DND-41 (cell line): ENCODE results near the gene DOCK6.

Experiments used
- ATAC-seq: fragments of 200-7000 bp; cut with Tn5 transposase; 3 replicates; pipeline ENCODE4 v1.9.1; 2021; ENCODE audit warnings: low read depth; ENCODE audit not compliant: insufficient read depth
- DNase-seq: peaks from one replicate; pipeline ENCODE4 v3.0.0-alpha.2; 2020
- H2AFZ ChIP-seq: 2 replicates; pipeline ENCODE4 v1.6.0; 2012; ENCODE audit warnings: low read depth, low read length
- H3K27ac ChIP-seq: 2 replicates; pipeline ENCODE4 v1.5.1; 2012; ENCODE audit warnings: low read length, inconsistent platforms
- H3K27me3 ChIP-seq: fragments of 200-600 bp; sonication (generic); 2 replicates; pipeline ENCODE4 v1.6.0; 2012; ENCODE audit warnings: low read length, mild to moderate bottlenecking, inconsistent platforms; ENCODE audit not compliant: insufficient read depth, poor library complexity
- H3K36me3 ChIP-seq: 2 replicates; pipeline ENCODE4 v1.5.1; 2012; ENCODE audit warnings: low read length, inconsistent platforms; ENCODE audit not compliant: insufficient read depth
- H3K4me1 ChIP-seq: 2 replicates; pipeline ENCODE4 v1.5.1; 2012; ENCODE audit warnings: mild to moderate bottlenecking, low read length; ENCODE audit not compliant: insufficient read depth
- H3K4me2 ChIP-seq: 2 replicates; pipeline ENCODE4 v1.6.0; 2012; ENCODE audit warnings: mild to moderate bottlenecking, moderate library complexity, low read length, inconsistent platforms; ENCODE audit not compliant: insufficient read depth
- H3K4me3 ChIP-seq, 2 experiments: fragments of 200-600 bp in 1 of 2; shearing (Covaris generic) in 1 of 2; 2 replicates each; pipeline ENCODE4 v1.5.1; 2012 to 2016; ENCODE audit warnings: inconsistent platforms in 2 of 2, low read length in 2 of 2, mild to moderate bottlenecking in 2 of 2, low read depth in 1 of 2, moderate library complexity in 1 of 2
- H3K79me2 ChIP-seq: 2 replicates; pipeline ENCODE4 v1.6.0; 2012; ENCODE audit warnings: low read length, inconsistent platforms; ENCODE audit not compliant: insufficient read depth
- H3K9ac ChIP-seq: 2 replicates; pipeline ENCODE4 v1.6.0; 2012; ENCODE audit warnings: low read depth, mild to moderate bottlenecking, inconsistent platforms, low read length, moderate library complexity
- H3K9me3 ChIP-seq: 2 replicates; pipeline ENCODE4 v1.5.1; 2012; ENCODE audit warnings: low read length, moderate library complexity, mild to moderate bottlenecking, inconsistent platforms; ENCODE audit not compliant: insufficient read depth, severe bottlenecking
- H4K20me1 ChIP-seq: 2 replicates; pipeline ENCODE4 v1.6.0; 2012; ENCODE audit warnings: low read length; ENCODE audit not compliant: insufficient read depth
- EZH2 ChIP-seq: IDR thresholded peaks from 3 replicates; pipeline ENCODE4 v1.6.1; 2012; ENCODE audit warnings: borderline replicate concordance, low read depth, mild to moderate bottlenecking, moderate library complexity, low read length, inconsistent platforms; ENCODE audit not compliant: severe bottlenecking
- TF ChIP-seq, protein P1 (sequence below): IDR thresholded peaks from 2 replicates; pipeline ENCODE4 v1.5.1; 2012; ENCODE audit warnings: borderline replicate concordance, low read length, moderate library complexity, mild to moderate bottlenecking; ENCODE audit not compliant: poor library complexity, severe bottlenecking; ENCODE audit errors: extremely low read depth

Gene DOCK6

DNA sequence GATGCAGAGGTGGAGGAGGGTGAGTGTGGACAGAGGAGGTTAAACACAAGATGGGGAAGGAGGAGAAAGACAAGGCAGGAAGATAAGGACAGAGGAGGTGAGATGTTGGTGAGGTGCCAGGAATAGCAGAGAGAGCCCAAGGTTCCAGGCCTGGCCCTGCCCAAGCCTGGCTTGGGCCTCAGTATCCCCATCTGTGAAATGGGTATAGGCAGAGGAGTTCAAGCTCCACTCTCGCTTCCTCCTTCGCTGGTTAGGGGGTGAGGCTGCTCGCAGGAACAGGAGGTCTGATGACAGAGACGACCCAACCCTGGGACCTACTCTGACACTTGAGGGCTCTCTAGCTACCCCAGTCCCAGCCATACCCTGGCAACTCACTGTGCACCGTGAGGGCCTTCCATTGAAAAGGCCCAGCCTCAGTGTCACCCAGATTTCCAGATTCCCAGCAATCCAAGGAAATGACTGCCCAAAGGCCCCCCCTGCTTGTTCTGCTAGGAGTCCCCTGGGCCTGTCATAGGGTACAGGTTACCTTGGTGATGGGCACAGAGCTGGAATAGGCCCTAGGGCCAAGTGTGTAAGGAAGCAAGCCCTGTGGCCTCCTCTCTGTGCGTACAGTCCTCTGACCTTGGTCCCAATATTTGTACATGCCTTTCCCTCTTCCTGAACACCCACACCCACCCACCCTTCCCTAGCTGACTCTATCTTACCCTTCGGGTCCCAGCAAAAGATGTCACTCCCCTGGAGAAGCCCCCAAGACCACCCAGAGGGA, 31.5 kb downstream of the DOCK6 start:
- no peak overlapping the region for H3K9ac ChIP-seq
- no peaks in the 10 kb centered on the region for H4K20me1 ChIP-seq
- H2AFZ ChIP-seq: no peak overlapping the region
- H3K4me2 ChIP-seq: no peak overlapping the region
- H3K36me3 ChIP-seq: no peaks in the 10 kb centered on the region
- H3K4me1 ChIP-seq: no peaks in the 10 kb centered on the region
- H3K27me3 ChIP-seq: no peaks in the 10 kb centered on the region
- no peaks in the 10 kb centered on the region for H3K9me3 ChIP-seq
- no peak overlapping the region for H3K27ac ChIP-seq
- H3K4me3 ChIP-seq: no peak overlapping the region
- no peak for DNase-seq
- no peaks in the 10 kb centered on the region for H3K79me2 ChIP-seq
- TF ChIP-seq, protein P1, sequence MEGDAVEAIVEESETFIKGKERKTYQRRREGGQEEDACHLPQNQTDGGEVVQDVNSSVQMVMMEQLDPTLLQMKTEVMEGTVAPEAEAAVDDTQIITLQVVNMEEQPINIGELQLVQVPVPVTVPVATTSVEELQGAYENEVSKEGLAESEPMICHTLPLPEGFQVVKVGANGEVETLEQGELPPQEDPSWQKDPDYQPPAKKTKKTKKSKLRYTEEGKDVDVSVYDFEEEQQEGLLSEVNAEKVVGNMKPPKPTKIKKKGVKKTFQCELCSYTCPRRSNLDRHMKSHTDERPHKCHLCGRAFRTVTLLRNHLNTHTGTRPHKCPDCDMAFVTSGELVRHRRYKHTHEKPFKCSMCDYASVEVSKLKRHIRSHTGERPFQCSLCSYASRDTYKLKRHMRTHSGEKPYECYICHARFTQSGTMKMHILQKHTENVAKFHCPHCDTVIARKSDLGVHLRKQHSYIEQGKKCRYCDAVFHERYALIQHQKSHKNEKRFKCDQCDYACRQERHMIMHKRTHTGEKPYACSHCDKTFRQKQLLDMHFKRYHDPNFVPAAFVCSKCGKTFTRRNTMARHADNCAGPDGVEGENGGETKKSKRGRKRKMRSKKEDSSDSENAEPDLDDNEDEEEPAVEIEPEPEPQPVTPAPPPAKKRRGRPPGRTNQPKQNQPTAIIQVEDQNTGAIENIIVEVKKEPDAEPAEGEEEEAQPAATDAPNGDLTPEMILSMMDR: no peak
- no peak for TF ChIP-seq EZH2
- ATAC-seq: no peak

DNA sequence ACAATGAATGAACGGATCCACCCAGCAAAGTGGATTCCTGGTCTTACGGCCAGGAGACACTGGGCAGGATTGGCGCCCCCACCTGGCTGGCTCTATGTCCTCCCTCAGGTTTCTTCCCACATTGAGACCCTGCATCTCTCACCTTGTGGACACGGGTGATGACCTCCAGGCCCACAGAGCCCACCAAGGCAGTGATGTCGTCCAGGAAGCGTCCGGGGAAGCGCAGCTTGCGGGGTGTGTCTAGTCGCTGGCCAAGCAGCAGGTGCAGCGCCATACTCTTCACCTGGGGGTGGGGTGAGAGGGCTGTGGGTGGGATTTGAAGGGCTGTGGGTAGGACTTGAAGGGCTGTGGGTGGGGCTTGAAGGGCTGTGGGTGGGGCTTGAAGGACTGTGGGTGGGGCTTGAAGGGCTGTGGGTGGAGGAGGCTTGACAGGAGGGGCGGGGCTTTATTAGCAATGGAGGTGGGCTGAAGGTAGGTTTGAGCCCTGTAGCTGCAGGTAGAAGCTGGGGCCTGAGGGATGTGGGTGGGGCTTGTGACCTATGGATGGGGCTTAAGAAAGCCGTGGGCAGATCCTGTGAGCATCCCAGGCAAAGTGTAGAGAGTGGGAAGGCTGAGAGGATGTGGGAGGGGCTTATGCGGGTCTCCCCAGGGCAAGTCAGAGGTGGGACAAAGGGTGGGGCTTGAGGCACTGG, 35.0 kb downstream of the DOCK6 start:
- Histone ChIP-seq H3K79me2 (no peaks in the 10 kb centered on the region), H3K9me3 (no peaks in the 10 kb centered on the region), H4K20me1 (no peaks in the 10 kb centered on the region), H3K36me3 (no peaks in the 10 kb centered on the region), H3K4me3 (no peak overlapping the region), H3K27ac (no peak overlapping the region), H2AFZ (no peak overlapping the region), H3K4me2 (no peak overlapping the region), H3K4me1 (no peaks in the 10 kb centered on the region), H3K9ac (no peak overlapping the region), H3K27me3 (no peaks in the 10 kb centered on the region)
- no peak for TF ChIP-seq EZH2
- TF ChIP-seq, protein P1: peak; percentile 57
- peak; percentile 40; the same call in 2 of the 3 replicates for ATAC-seq
- DNase-seq: peak; percentile 31

DNA sequence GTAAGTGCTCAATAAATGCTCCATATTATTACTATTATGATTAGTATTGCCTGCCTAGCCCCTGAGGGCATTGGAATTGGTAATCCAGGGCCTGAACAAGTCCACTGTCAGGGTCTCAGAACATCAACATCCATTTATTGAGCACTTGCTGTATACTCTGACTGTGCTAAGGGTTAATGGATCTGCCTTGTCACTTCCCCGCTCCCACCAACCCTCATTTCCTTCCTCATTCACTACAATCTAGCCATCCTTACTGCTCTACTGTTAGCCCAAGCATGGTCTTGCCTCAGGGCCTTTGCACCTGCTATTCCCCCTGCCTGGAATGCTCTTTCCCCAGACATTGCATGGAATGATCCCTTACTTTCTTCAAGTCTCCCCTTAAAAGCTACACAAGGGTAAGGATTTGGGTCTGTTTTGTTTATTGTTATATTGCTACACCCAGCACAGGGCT, 35.6 kb downstream of the DOCK6 start:
- no peak overlapping the region for H3K27ac ChIP-seq
- no peak overlapping the region for H3K4me3 ChIP-seq
- H4K20me1 ChIP-seq: no peaks in the 10 kb centered on the region
- H3K79me2 ChIP-seq: no peaks in the 10 kb centered on the region
- no peaks in the 10 kb centered on the region for H3K9me3 ChIP-seq
- H2AFZ ChIP-seq: no peak overlapping the region
- no peak overlapping the region for H3K9ac ChIP-seq
- H3K4me1 ChIP-seq: no peaks in the 10 kb centered on the region
- no peaks in the 10 kb centered on the region for H3K27me3 ChIP-seq
- DNase-seq (no peak), ATAC-seq (no peak)
- no peak for TF ChIP-seq EZH2
- TF ChIP-seq, protein P1: no peak
- H3K4me2 ChIP-seq: no peak overlapping the region
- no peaks in the 10 kb centered on the region for H3K36me3 ChIP-seq
